ENCODE measurements around the gene AGO4. TPM values are rescaled to one million over a fixed set of nuclear protein-coding genes. Genes with fewer than 3 reads are reported as not detected.
"Not testable (repeated sequence)": the region's sequence is repeated elsewhere in the genome, so short reads cannot be mapped to it uniquely, and the experiment has no call there.

AGO4 gene
- total RNA-seq, 1 experiment from 2014 or later: 5.2 TPM

- ChIA-PET CTCF (interaction anchor here (0.6 to 2.3 kb wide), 4 partner anchors 9 to 345 kb away, joined by 3 to 16 read pairs (median 4); partner anchors contain the start of gene AGO1), POLR2A (interaction anchor here (5.0 kb wide), 1 partner anchor 10 kb away, joined by 23 read pairs; the partner anchor contains the start of gene AGO1)
- TF ChIP-seq CTCF (IDR thresholded peaks at IDR 0.05; ENCODE audit: unreplicated experiment): no peak
- no peaks in the 10 kb centered on the region for H3K4me1 Mint-ChIP-seq (ENCODE audit: insufficient read depth, unreplicated experiment)
- no peak for DNase-seq (ENCODE audit: unreplicated experiment)
- intact Hi-C loops (cut with micrococcal nuclease): no loop called here
- no peaks in the 10 kb centered on the region for H3K9me3 Mint-ChIP-seq (ENCODE audit: unreplicated experiment)
- no TSS peak for BruUV-seq (replicated peaks)
- H3K27me3 Mint-ChIP-seq (ENCODE audit: insufficient read depth, unreplicated experiment): no peaks in the 10 kb centered on the region
- H3K27ac Mint-ChIP-seq (ENCODE audit: low read depth, unreplicated experiment): no peak overlapping the region
- no peak overlapping the region for H3K4me3 Mint-ChIP-seq (ENCODE audit: unreplicated experiment)
- H3K36me3 Mint-ChIP-seq (ENCODE audit: insufficient read depth, unreplicated experiment): no peaks in the 10 kb centered on the region
These were observed 65.5 kb downstream of the AGO4 start for GRCh38 chr1:35873243-35873750.

- H3K27ac Mint-ChIP-seq (ENCODE audit: low read depth, unreplicated experiment); intact Hi-C loops (cut with micrococcal nuclease); BruUV-seq (replicated peaks); H3K4me1 Mint-ChIP-seq (ENCODE audit: insufficient read depth, unreplicated experiment); H3K27me3 Mint-ChIP-seq (ENCODE audit: insufficient read depth, unreplicated experiment); H3K9me3 Mint-ChIP-seq (ENCODE audit: unreplicated experiment); DNase-seq (ENCODE audit: unreplicated experiment); H3K36me3 Mint-ChIP-seq (ENCODE audit: insufficient read depth, unreplicated experiment); H3K4me3 Mint-ChIP-seq (ENCODE audit: unreplicated experiment); CTCF ChIA-PET: not testable (repeated sequence)
- POLR2A ChIA-PET: interaction anchor here (5.0 kb wide), 1 partner anchor 10 kb away, joined by 23 read pairs; the partner anchor contains the start of gene AGO1
These were observed 66.3 kb downstream of the AGO4 start for GRCh38 chr1:35874115-35874514.

- Mint-ChIP-seq H3K4me1 (ENCODE audit: insufficient read depth, unreplicated experiment) (peaks cover 2% of the 10 kb centered on the region), H3K4me3 (ENCODE audit: unreplicated experiment) (no peak overlapping the region), H3K9me3 (ENCODE audit: unreplicated experiment) (no peaks in the 10 kb centered on the region), H3K27ac (ENCODE audit: low read depth, unreplicated experiment) (no peak overlapping the region), H3K36me3 (ENCODE audit: insufficient read depth, unreplicated experiment) (no peaks in the 10 kb centered on the region), H3K27me3 (ENCODE audit: insufficient read depth, unreplicated experiment) (no peaks in the 10 kb centered on the region)
- no TSS peak for BruUV-seq (replicated peaks)
- ChIA-PET POLR2A (no interaction called here), CTCF (interaction anchor here (0.7 kb wide), 1 partner anchor 43 kb away, joined by 3 read pairs; no protein-coding TSS in a partner anchor)
- DNase-seq (ENCODE audit: unreplicated experiment): peak; percentile 39
- intact Hi-C loops (cut with micrococcal nuclease): no loop called here
- no peak for TF ChIP-seq CTCF (IDR thresholded peaks at IDR 0.05; ENCODE audit: unreplicated experiment)
These were observed 69.2 kb downstream of the AGO4 start for GRCh38 chr1:35876988-35877387.

- Mint-ChIP-seq H3K27ac (ENCODE audit: low read depth, unreplicated experiment) (no peak overlapping the region), H3K4me3 (ENCODE audit: unreplicated experiment) (peak overlapping the region; percentile 94), H3K4me1 (ENCODE audit: insufficient read depth, unreplicated experiment) (peaks cover 17% of the 10 kb centered on the region), H3K36me3 (ENCODE audit: insufficient read depth, unreplicated experiment) (no peaks in the 10 kb centered on the region), H3K27me3 (ENCODE audit: insufficient read depth, unreplicated experiment) (no peaks in the 10 kb centered on the region), H3K9me3 (ENCODE audit: unreplicated experiment) (no peaks in the 10 kb centered on the region)
- TF ChIP-seq CTCF (IDR thresholded peaks at IDR 0.05; ENCODE audit: unreplicated experiment): no peak
- DNase-seq (ENCODE audit: unreplicated experiment): no peak
- ChIA-PET POLR2A (interaction anchor here (2.8 to 5.1 kb wide), 2 partner anchors 8 to 49 kb away, joined by 23 to 25 read pairs; partner anchors contain the start of gene AGO3), CTCF (interaction anchor here (0.6 to 2.8 kb wide), 13 partner anchors 9 to 308 kb away, joined by 3 to 22 read pairs (median 5); no protein-coding TSS in a partner anchor)
- intact Hi-C loops (cut with micrococcal nuclease): loop anchor here (2.0 kb wide), 1 partner anchor 49 kb away; the partner anchor contains the start of gene AGO3
- no TSS peak for BruUV-seq (replicated peaks)
These were observed 74.0 kb downstream of the AGO4 start for GRCh38 chr1:35881850-35882273.

Measured in MCF 10A (cell line).